Measurements from ENCODE around the gene AGBL4. TPM values are rescaled to one million over a fixed set of nuclear protein-coding genes. Genes with fewer than 3 reads are reported as not detected.

Gene AGBL4
- total and polyA plus RNA-seq, 2 of the 4 experiments (the other 2 are of a cell fraction): not detected

DNA sequence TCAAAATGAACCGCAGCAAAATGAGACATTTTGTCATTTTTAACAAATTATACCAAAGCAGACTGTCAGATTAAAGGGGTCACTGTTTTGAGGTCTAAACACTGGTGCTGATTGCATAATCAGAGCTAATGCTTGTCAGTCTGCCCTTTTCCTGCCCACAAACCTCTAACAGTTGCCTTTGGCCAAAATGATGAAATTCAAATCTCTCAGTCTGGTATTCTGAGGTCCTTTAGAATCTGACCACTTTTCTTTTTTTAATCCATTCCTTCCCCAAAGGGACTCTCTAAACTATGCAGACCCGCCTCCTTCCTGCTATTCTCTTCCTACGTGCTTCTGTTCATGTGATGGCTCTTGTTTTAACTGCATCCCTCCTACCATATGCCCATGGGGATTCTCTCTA, 1406.5 kb downstream of the AGBL4 start:
- no peaks in the 10 kb centered on the region for H3K9me1 ChIP-seq (ENCODE audit: insufficient read depth, low read length)
- TF ChIP-seq CEBPB (IDR thresholded peaks at IDR 0.05; ENCODE audit: low read depth, low read length) (peak; percentile 48), FOS (IDR thresholded peaks at IDR 0.05; ENCODE audit: low read depth, low read length) (no peak)
- H3K9ac ChIP-seq (ENCODE audit: low read depth, low read length): no peak overlapping the region
- POLR2A ChIA-PET (ENCODE audit: unreplicated experiment): no interaction called here
- no peak overlapping the region for H4K8ac ChIP-seq (ENCODE audit: low read depth in 2 of 2, low read length in 2 of 2)
- no peaks in the 10 kb centered on the region for H4K20me1 ChIP-seq (ENCODE audit: insufficient read depth, low read length)
- no peak overlapping the region for H4K5ac ChIP-seq (ENCODE audit: low read depth, low read length)
- no peak overlapping the region for H2AK5ac ChIP-seq (ENCODE audit: low read depth, low read length)
- no peak overlapping the region for H3K4me3 ChIP-seq (ENCODE audit: insufficient read depth, low read depth, low read length)
- DNase-seq: no peak
- H3K79me1 ChIP-seq (ENCODE audit: low read depth in 1 of 2, low read length in 2 of 2): no peaks in the 10 kb centered on the region
- no peak overlapping the region for H3K27ac ChIP-seq (ENCODE audit: insufficient read depth, low read length)
- H3K14ac ChIP-seq (replicated peaks; ENCODE audit: low read depth, low read length): no peak overlapping the region
- 69% methylated on average over 2 of the region's 3 CpGs; no CpG with 5 or more reads in 1 of the 2 experiments for WGBS, 2 experiments (ENCODE audit: extremely low coverage in 2 of 2, insufficient read length in 1 of 2)
- H2BK5ac ChIP-seq (ENCODE audit: low read depth, low read length, poor library complexity, severe bottlenecking): no peak overlapping the region
- H3K9me3 ChIP-seq (ENCODE audit: control insufficient read depth, insufficient read depth, low read length): no peaks in the 10 kb centered on the region
- no peaks in the 10 kb centered on the region for H3K27me3 ChIP-seq (ENCODE audit: control insufficient read depth, insufficient read depth, low read length)
- CTCF ChIA-PET: no interaction called here
- no peak overlapping the region for H3K23ac ChIP-seq (ENCODE audit: low read depth, low read length)
- no peak overlapping the region for H2AFZ ChIP-seq (replicated peaks; ENCODE audit: low read length, poor library complexity)
- no peak overlapping the region for H3K4ac ChIP-seq (ENCODE audit: low read depth, low read length)
- H3K36me3 ChIP-seq (ENCODE audit: control insufficient read depth, insufficient read depth, low read length): no peaks in the 10 kb centered on the region
- dilution Hi-C loops (cut with HindIII; ENCODE audit: low sequenced_read_pairs, unreplicated experiment): no loop called here
- BruUV-seq (replicated peaks): no TSS peak
- no peaks in the 10 kb centered on the region for H3K4me1 ChIP-seq (ENCODE audit: control insufficient read depth, insufficient read depth, low read length)
- H2BK20ac ChIP-seq (ENCODE audit: low read depth, low read length): no peak overlapping the region
- H4K91ac ChIP-seq (ENCODE audit: insufficient read depth, low read depth, low read length): no peak overlapping the region
- intact Hi-C loops (cut with micrococcal nuclease): no loop called here
- H3K4me2 ChIP-seq (ENCODE audit: low read depth, low read length): no peak overlapping the region
- no peak overlapping the region for H3K18ac ChIP-seq (ENCODE audit: low read depth, low read length)
- no peak overlapping the region for H2AK9ac ChIP-seq (replicated peaks; ENCODE audit: low read depth, low read length, poor library complexity)
- in situ Hi-C loops (cut with MboI; ENCODE audit: low sequenced_read_pairs): no loop called here
- no peak overlapping the region for H2BK120ac ChIP-seq (ENCODE audit: low read depth, low read length)
- no peak for ATAC-seq (ENCODE audit: low read depth)
- H2BK15ac ChIP-seq (ENCODE audit: low read depth, low read length): no peak overlapping the region
- no peak overlapping the region for H3K56ac ChIP-seq (ENCODE audit: extremely low read depth, insufficient read depth, low read length)
